ENCODE results near the gene LIN9.

The LIN9 gene

GRCh38 chr1:226337276-226337875 lies 28.4 kb upstream of the LIN9 start:
- H3K4me3 ChIP-seq (ENCODE audit: control insufficient read depth, low read depth, low read length), result no peak overlapping the region
- no peak for DNase-seq (ENCODE audit: low read depth)
- TF ChIP-seq CTCF (IDR thresholded peaks at IDR 0.05; ENCODE audit: control insufficient read depth, insufficient read depth, low read depth, low read length, missing control alignments), result no peak

- no peak for TF ChIP-seq CTCF (IDR thresholded peaks at IDR 0.05; ENCODE audit: control insufficient read depth, insufficient read depth, low read depth, low read length, missing control alignments)
Observed at GRCh38 chr1:226335661-226336060, 26.7 kb upstream of the LIN9 start.

DNA sequence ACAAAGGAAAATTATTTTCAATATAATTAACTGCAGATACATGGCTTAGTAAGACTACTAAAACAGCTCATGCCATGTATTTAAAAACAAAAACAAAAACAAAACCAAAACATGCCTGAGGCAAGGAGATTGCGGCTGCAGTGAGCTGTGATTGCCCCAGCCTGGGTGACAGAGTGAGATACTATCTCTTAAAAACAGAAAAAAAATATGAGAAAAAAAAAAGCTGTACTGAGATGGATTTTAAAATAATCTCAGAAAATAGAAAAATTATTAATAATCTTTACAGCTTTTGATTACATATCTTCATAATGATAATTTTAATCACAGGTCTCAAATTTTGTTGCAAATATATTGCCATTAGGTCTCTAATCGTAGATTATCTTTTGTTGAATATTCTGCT lies 24.0 kb upstream of the LIN9 start:
- DNase-seq (ENCODE audit: low read depth), result no peak
- no peak overlapping the region for H3K4me3 ChIP-seq (ENCODE audit: control insufficient read depth, low read depth, low read length)
- no peak for TF ChIP-seq CTCF (IDR thresholded peaks at IDR 0.05; ENCODE audit: control insufficient read depth, insufficient read depth, low read depth, low read length, missing control alignments)

More at GRCh38 chr1:226335661-226336060, 26.7 kb upstream of the LIN9 start:
- DNase-seq (ENCODE audit: low read depth), result no peak
- H3K4me3 ChIP-seq (ENCODE audit: control insufficient read depth, low read depth, low read length), result no peak overlapping the region

DNA sequence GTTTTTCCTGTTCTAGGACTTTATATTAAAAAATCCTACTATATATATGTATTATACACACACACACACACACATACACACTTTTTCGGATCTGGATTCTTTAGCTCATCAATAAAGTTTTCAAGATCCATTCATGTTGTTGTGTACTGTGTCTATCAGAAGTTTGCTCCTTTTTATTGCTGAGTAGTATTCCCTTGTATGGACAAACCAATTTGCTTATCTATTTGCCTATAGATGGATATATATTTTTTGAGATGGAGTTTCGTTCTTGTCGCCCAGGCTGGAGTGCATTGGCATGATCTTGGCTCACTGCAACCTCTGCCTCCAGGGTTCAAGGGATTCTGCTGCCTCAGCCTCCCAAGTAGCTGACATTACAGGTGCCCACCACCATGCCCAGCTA lies 20.3 kb upstream of the LIN9 start:
- TF ChIP-seq CTCF (IDR thresholded peaks at IDR 0.05; ENCODE audit: control insufficient read depth, insufficient read depth, low read depth, low read length, missing control alignments), result no peak
- no peak overlapping the region for H3K4me3 ChIP-seq (ENCODE audit: control insufficient read depth, low read depth, low read length)

DNA sequence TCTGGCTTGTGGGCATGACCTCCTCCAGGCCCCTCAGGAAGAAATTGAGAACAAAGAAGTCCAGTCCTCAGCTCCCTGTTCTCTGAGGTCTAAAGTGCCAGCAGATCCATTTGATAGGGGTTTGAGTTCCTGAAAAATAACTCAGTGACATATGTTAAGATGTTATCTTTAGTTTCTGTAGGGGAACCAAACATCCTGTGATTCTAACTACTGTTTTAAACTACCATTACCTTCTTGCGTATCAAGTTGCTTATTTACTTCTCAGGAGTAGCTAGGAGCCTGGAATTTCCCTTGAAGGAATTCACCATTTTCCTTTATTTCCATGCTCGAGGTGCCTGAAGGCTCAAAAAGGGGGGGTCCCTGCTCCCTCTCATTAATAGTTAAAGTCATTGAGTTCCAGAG lies 18.8 kb upstream of the LIN9 start:
- no peak for DNase-seq (ENCODE audit: low read depth)
- no peak for TF ChIP-seq CTCF (IDR thresholded peaks at IDR 0.05; ENCODE audit: control insufficient read depth, insufficient read depth, low read depth, low read length, missing control alignments)
- H3K4me3 ChIP-seq (ENCODE audit: control insufficient read depth, low read depth, low read length), result no peak overlapping the region

More for the DNA sequence above, 20.3 kb upstream of the LIN9 start:
- DNase-seq (ENCODE audit: low read depth), result no peak

DNA sequence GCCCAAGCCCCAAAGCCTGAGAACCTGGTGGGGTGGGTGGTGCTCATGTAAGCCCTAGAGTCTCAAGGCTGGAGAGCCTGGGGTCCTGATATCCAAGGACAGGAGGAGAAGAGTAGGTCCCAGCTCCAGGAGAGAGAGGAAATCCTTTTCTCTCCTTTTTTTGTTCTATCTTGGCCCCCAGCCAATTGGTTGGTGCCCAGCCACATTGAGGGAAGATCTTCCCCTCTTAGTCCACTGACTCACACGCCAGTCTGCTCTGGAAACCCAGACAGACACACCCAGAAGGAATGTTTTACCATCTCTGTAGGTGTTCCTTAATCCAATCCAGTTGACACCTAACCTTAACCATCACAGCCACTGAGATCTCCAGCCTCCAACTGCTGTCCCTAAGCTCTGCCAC lies 16.2 kb upstream of the LIN9 start:
- DNase-seq (ENCODE audit: low read depth), result no peak
- H3K4me3 ChIP-seq (ENCODE audit: control insufficient read depth, low read depth, low read length), result no peak overlapping the region
- TF ChIP-seq CTCF (IDR thresholded peaks at IDR 0.05; ENCODE audit: control insufficient read depth, insufficient read depth, low read depth, low read length, missing control alignments), result no peak

- H3K4me3 ChIP-seq (ENCODE audit: control insufficient read depth, low read depth, low read length), result no peak overlapping the region
- no peak for DNase-seq (ENCODE audit: low read depth)
- TF ChIP-seq CTCF (IDR thresholded peaks at IDR 0.05; ENCODE audit: control insufficient read depth, insufficient read depth, low read depth, low read length, missing control alignments), result no peak
Observed at GRCh38 chr1:226324479-226324878, 15.5 kb upstream of the LIN9 start.

All from AG09309 (cell line).